AG04449 (cell line): Measurements from ENCODE around the gene PTPRQ.

Experiments
- CTCF ChIA-PET: fragments of 350-600 bp; formaldehyde crosslinking; extraction: SDS; loops from one replicate; lab custom pipeline; 2021; ENCODE audit warnings: antibody characterized with exemption; lab: Yijun Ruan, JAX
- POLR2A ChIA-PET: fragments of 400-600, 350-600 bp; formaldehyde crosslinking; extraction: SDS; loops from one replicate; lab custom pipeline; 2020; ENCODE audit warnings: antibody characterized with exemption, inconsistent platforms; lab: Yijun Ruan, JAX
- DNase-seq: peaks from one replicate; pipeline ENCODE4 v3.0.0-alpha.2; 2010; ENCODE audit warnings: low read depth, low spot score
- H3K4me3 ChIP-seq: 2 replicates; pipeline ENCODE4 v1.5.1; 2011; ENCODE audit warnings: low read depth, mild to moderate bottlenecking, control low read depth, low read length
- TF ChIP-seq, protein P1 (sequence below): IDR thresholded peaks from one replicate; pipeline ENCODE4 v1.5.1; 2011; ENCODE audit warnings: mild to moderate bottlenecking, moderate library complexity, low read length, control low read depth, inconsistent platforms; ENCODE audit not compliant: insufficient read depth; ENCODE audit errors: missing control alignments

The PTPRQ gene

DNA sequence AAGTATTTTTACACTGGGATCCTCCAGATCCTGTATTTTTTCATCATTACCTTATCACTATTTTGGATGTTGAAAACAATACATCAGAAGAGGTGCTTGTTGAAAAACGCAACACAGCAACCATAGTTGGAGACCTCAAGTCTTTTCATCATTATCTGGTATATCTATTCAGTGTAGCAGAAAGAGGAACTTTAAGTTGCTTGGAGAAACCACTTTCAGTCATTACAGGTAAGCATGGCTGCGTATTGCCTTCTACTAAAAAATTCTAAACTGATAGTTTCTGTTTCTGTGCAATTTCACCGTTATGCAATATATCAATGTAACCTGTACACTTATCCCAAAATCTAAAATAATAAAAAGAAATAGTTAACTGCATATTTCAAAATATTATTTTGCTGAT lies 32.2 kb upstream of the PTPRQ start:
- DNase-seq: no peak
- POLR2A ChIA-PET: no interaction called here
- CTCF ChIA-PET: interaction anchor here (1.0 to 1.7 kb wide), 3 partner anchors 59 to 351 kb away, joined by 3 to 19 read pairs (median 4); no protein-coding TSS in a partner anchor
- TF ChIP-seq, protein P1, sequence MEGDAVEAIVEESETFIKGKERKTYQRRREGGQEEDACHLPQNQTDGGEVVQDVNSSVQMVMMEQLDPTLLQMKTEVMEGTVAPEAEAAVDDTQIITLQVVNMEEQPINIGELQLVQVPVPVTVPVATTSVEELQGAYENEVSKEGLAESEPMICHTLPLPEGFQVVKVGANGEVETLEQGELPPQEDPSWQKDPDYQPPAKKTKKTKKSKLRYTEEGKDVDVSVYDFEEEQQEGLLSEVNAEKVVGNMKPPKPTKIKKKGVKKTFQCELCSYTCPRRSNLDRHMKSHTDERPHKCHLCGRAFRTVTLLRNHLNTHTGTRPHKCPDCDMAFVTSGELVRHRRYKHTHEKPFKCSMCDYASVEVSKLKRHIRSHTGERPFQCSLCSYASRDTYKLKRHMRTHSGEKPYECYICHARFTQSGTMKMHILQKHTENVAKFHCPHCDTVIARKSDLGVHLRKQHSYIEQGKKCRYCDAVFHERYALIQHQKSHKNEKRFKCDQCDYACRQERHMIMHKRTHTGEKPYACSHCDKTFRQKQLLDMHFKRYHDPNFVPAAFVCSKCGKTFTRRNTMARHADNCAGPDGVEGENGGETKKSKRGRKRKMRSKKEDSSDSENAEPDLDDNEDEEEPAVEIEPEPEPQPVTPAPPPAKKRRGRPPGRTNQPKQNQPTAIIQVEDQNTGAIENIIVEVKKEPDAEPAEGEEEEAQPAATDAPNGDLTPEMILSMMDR: no peak
- no peak overlapping the region for H3K4me3 ChIP-seq

DNA sequence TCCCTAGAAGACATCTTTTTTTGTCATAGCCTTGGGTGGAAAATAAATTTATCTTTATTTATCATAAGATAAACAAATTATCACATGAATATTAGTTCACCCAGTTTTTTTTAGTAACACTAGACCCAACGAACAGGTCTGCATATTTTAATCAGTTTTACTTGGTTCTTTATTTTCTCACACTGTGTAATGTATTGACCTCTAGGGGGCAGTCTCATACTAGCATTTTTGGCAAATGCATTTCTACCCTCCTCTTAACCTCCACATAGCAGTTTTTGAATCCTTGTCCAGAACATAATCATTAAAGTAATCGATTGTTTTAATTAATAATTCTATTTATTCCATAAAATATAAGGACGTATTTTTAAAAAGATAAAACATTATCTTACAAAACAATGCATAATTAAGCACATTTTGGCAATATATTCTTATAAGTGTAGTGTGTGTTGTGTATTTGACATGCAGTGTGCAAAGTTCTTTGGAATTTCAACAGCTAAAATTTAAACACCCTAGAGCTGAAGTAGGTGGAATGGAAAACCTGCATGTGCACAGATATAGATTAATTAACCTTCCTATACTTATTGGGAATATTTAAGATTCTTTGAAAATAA lies 31.6 kb upstream of the PTPRQ start:
- DNase-seq: no peak
- no peak overlapping the region for H3K4me3 ChIP-seq
- ChIA-PET POLR2A (no interaction called here), CTCF (interaction anchor here (0.8 to 2.7 kb wide), 19 partner anchors 8 to 717 kb away, joined by 3 to 24 read pairs (median 4); no protein-coding TSS in a partner anchor)
- TF ChIP-seq, protein P1: peak; percentile 38

DNA sequence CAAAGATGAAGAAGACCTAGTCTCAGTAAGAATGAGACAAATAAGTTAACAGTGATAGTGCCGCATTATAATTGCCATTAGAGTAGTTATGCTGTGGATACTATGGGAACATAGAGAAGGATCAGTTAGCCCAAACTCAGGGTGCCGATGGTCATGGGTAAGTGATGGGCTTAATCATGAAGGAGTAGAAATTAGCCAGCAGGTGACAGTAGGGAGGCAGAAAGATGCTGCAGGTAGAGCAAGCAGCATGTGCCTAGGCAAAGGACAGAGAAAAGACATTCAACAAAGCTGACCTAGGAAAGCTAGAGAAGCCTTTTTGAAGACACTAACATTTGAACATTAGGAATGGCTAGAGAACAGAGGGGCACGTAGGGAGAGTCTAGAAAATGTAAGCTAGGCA lies 30.6 kb upstream of the PTPRQ start:
- TF ChIP-seq, protein P1: no peak
- no peak overlapping the region for H3K4me3 ChIP-seq
- POLR2A ChIA-PET: no interaction called here
- CTCF ChIA-PET: interaction anchor here (0.7 to 2.7 kb wide), 24 partner anchors 7 to 716 kb away, joined by 3 to 24 read pairs (median 4); no protein-coding TSS in a partner anchor
- DNase-seq: no peak

DNA sequence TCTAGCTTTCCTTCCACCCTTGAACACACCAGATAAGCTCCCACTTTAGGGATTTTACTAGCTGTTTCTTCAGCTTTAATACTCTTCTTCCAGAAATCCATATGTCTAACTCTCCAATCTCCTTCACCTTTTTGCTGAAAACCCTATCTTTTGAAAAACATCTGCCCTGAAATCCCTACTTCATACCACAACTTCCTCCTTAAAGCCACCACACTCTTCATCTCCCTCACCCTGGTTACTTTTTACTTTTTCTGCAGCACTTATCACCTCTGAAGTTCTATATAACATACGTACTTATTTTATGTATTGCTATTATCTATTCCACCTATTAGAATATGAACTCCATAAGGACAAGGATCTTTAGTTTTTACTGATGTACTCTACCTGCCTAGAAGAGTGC lies 28.6 kb upstream of the PTPRQ start:
- TF ChIP-seq, protein P1: no peak
- no peak for DNase-seq
- no peak overlapping the region for H3K4me3 ChIP-seq
- CTCF ChIA-PET: interaction anchor here (1.2 to 1.7 kb wide), 3 partner anchors 102 to 347 kb away, joined by 3 to 4 read pairs (median 4); no protein-coding TSS in a partner anchor
- POLR2A ChIA-PET: no interaction called here

DNA sequence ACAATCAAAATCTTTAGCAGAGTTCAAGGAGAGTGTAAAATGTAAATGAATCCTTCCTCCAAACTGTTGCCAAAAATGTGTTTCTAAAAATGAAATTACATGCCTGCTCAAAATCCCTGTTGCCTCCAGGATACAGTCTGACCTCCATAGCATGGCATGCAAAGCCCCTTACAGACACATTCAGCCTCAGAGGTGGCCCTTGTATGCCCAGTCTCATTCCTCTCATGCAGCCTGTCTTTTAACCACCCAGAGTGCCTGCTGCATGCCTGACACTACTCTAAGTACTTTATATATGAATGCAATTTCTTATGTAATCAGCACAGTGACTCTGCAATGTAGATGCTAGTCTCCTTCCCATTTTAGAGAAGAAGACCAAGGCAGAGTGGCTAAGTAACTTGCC lies 24.4 kb upstream of the PTPRQ start:
- ChIA-PET CTCF (no interaction called here), POLR2A (no interaction called here)
- TF ChIP-seq, protein P1: no peak
- peak; percentile 40 for DNase-seq
- H3K4me3 ChIP-seq: no peak overlapping the region

DNA sequence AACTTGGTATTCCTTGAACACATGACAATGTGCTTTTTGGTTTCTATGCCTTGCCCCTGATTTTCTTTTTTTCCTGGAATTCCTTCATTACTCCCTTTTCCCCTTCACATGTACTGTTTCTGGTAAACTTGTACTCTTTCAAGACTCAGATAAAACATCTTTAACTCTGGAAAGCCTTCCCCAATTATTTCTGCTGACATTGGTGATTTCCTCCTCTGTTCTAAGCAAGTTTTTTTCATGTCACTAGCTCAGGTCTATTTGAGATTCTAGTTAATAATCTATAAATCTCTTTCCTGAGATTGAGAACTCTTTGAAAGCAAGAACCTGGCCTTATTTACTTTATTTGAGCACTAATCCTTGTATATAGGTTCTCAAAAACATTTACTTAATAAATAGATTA lies 24.0 kb upstream of the PTPRQ start:
- no peak for DNase-seq
- ChIA-PET CTCF (no interaction called here), POLR2A (no interaction called here)
- TF ChIP-seq, protein P1: no peak
- H3K4me3 ChIP-seq: no peak overlapping the region
